GM21526 (cell line): ENCODE data around the gene ZSCAN22.
A peak's percentile ranks its signal among the peaks of the same experiment; 100 is the strongest.
"Not testable (repeated sequence)": the region's sequence is repeated elsewhere in the genome, so short reads cannot be mapped to it uniquely, and the experiment has no call there.

ENCODE experiments used
- ATAC-seq: cut with Tn5 transposase; IDR thresholded peaks from one replicate; pipeline ENCODE4 v1.9.1; 2021; ENCODE audit warnings: moderate library complexity; ENCODE audit not compliant: unreplicated experiment, low FRiP score

Gene ZSCAN22

GRCh38 chr19:58368561-58369360, 42.0 kb downstream of the ZSCAN22 start:
- no peak for ATAC-seq

GRCh38 chr19:58372311-58373133, 45.7 kb downstream of the ZSCAN22 start:
- no peak for ATAC-seq

GRCh38 chr19:58374200-58374599, 47.4 kb downstream of the ZSCAN22 start:
- no peak for ATAC-seq

GRCh38 chr19:58376724-58377123, 49.9 kb downstream of the ZSCAN22 start:
- ATAC-seq = not testable (repeated sequence)

- no peak for ATAC-seq
Measured at GRCh38 chr19:58379246-58379645, 52.5 kb downstream of the ZSCAN22 start.

- no peak for ATAC-seq
Measured at GRCh38 chr19:58380037-58380661, 53.4 kb downstream of the ZSCAN22 start.

- peak; percentile 71 for ATAC-seq
Measured at GRCh38 chr19:58380662-58381459, 54.1 kb downstream of the ZSCAN22 start, which contains the start of gene ZNF837. Gene ZNF837, minus strand, starts transcription at chr19:58381030. Its CDS starts 11,698 bp downstream, at chr19:58369332.

- no peak for ATAC-seq
Measured at GRCh38 chr19:58381460-58382212, 54.8 kb downstream of the ZSCAN22 start.

- ATAC-seq = no peak
Measured at GRCh38 chr19:58382997-58383603, 56.3 kb downstream of the ZSCAN22 start.

GRCh38 chr19:58385313-58385890, 58.6 kb downstream of the ZSCAN22 start:
- ATAC-seq = no peak

- ATAC-seq = no peak
Measured at GRCh38 chr19:58385891-58386575, 59.2 kb downstream of the ZSCAN22 start.

- peak; percentile 74 for ATAC-seq
Measured at GRCh38 chr19:58386576-58387337, 60.0 kb downstream of the ZSCAN22 start, which contains the start of gene RPS5. Gene RPS5, plus strand, starts transcription at chr19:58387269. Its CDS starts 869 bp downstream, at chr19:58388138.

- ATAC-seq = no peak
Measured at GRCh38 chr19:58387338-58388174, 60.8 kb downstream of the ZSCAN22 start.

GRCh38 chr19:58388175-58388526, 61.4 kb downstream of the ZSCAN22 start:
- ATAC-seq = no peak
